OCI-LY1 (cell line): ENCODE measurements around the gene VAMP4.
"Not testable (repeated sequence)": the region's sequence is repeated elsewhere in the genome, so short reads cannot be mapped to it uniquely, and the experiment has no call there.

Experiments used
- CTCF ChIP-seq: fragments of 200-600 bp; sonication (generic), shearing (Covaris generic); IDR thresholded peaks from 2 replicates; pipeline ENCODE4 v1.5.1; 2017; ENCODE audit warnings: mild to moderate bottlenecking, antibody characterized with exemption, low read length, moderate library complexity, mixed read lengths
- EZH2 ChIP-seq: fragments of 200-600 bp; sonication (generic), shearing (Covaris generic); IDR thresholded peaks from 2 replicates; pipeline ENCODE4 v1.8.0; 2017; ENCODE audit warnings: borderline replicate concordance, mixed run types, mild to moderate bottlenecking, antibody characterized with exemption, low read length, moderate library complexity, mixed read lengths

- not testable (repeated sequence) for TF ChIP-seq EZH2, CTCF
These were observed 48.3 kb downstream of the VAMP4 start for GRCh38 chr1:171693541-171693940.
